Muscle of leg (tissue), 11 donors: ENCODE results near the gene COL5A1. TPM values are rescaled to one million over a fixed set of nuclear protein-coding genes. Genes with fewer than 3 reads are reported as not detected.

Source experiments
- DNase-seq: peaks from one replicate; pipeline ENCODE4 v3.0.0; 2013
- H3K27ac ChIP-seq: one replicate; pipeline ENCODE4 v1.5.1; 2013; ENCODE audit warnings: mild to moderate bottlenecking, low read length, control low read depth
- H3K27me3 ChIP-seq: one replicate; pipeline ENCODE4 v1.6.1; 2013; ENCODE audit warnings: low read length; ENCODE audit not compliant: control insufficient read depth, insufficient read depth
- H3K36me3 ChIP-seq: one replicate; pipeline ENCODE4 v1.6.1; 2013; ENCODE audit warnings: low read length; ENCODE audit not compliant: control insufficient read depth, insufficient read depth
- H3K4me1 ChIP-seq: one replicate; pipeline ENCODE4 v1.6.1; 2013; ENCODE audit warnings: low read length; ENCODE audit not compliant: control insufficient read depth, insufficient read depth
- H3K4me3 ChIP-seq: one replicate; pipeline ENCODE4 v1.5.1; 2013; ENCODE audit warnings: low read length, control low read depth
- H3K9me3 ChIP-seq: replicated peaks from 2 replicates; pipeline ENCODE4 v1.6.1; 2013; ENCODE audit warnings: low read depth, low read length; ENCODE audit not compliant: control insufficient read depth
- WGBS: methylation state at CpG from one replicate; pipeline ENCODE4 v1.1.5; 2013; ENCODE audit warnings: missing lambda C conversion rate; ENCODE audit not compliant: insufficient coverage; 5-methylcytosine and 5-hydroxymethylcytosine counted together
- polyA plus RNA-seq, 8 donors: library from polyadenylated mRNA; unstranded; fragments of 120-200 nt; gene quantifications; one replicate each; pipeline versions ENCODE4 v1.2.1 to v1.2.3, GENCODE V29; 2013; ENCODE audit warnings: inconsistent platforms in 1 of 8, low replicate concordance in 1 of 8; ENCODE audit not compliant: insufficient read length in 8 of 8, insufficient read depth in 1 of 8
- total RNA-seq: library from RNA; stranded (reverse); fragments of 120-200 nt; gene quantifications from one replicate; pipeline ENCODE4 v1.2.4, GENCODE V29; 2013

COL5A1 gene
- total and polyA plus RNA-seq, 9 donors: 293 to 921 (median 564) TPM

DNA sequence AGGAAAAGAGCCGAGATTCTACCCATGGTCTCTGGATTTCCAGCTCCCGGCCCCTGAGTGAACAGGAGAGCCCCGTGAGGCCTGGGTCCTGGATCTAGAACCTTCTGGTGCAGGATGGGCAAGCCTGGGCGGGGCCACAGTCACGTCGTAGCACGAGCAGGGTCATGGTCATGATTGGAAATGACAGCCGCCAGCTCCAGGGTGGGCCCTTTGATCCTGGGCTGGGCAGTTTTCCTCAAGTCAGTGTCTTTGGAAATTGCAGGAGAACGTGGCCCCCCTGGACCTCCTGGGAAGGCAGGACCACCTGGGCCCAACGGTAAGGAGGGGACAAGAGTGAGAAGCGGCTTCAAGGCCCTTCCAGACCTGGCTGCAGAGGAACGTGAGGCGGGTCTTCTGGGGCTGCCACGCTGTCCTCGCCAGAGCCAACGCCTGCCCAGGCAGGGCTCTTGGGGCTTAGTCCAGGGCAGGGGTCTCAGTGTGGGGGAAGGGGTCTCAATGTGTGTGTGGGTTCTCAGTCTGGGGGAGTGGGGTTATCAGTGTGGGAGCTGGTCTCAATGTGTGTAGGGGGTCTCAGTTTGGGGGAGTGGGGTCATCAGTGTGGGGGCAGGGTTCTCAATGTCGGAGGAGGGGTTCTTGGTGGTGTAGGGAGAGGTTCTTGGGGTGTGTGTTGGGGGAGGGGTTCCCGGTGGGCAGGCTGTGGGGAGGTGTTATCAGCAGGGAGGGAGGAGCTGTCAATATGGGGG is 241.6 kb downstream of the COL5A1 start:
- no peak for DNase-seq
- H3K4me1 ChIP-seq: peaks cover 10% of the 10 kb centered on the region
- peaks cover 6% of the 10 kb centered on the region for H3K27me3 ChIP-seq
- H3K27ac ChIP-seq: no peak overlapping the region
- H3K4me3 ChIP-seq: no peak overlapping the region
- H3K36me3 ChIP-seq: no peaks in the 10 kb centered on the region
- 83% methylated on average over 18 of the region's 18 CpGs for WGBS
- H3K9me3 ChIP-seq: no peaks in the 10 kb centered on the region

DNA sequence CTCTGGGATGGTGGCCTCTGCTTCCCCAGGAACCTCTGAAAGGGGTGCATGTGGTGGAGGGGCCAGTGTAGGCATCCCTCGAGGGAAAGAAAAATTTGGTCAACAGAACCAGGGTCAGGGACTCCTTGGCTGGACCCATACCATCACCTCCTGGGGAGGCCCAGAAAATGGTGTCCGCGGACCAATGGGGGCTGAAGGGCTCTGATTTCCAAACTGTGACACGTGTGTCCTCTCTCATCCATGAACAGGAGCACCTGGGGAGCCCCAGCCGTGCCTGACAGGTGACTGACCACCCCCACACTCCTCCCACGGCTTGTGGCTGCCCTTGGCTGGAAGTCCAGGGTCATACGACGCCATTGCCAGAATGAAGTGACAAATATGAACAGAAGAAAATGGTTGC is 242.9 kb downstream of the COL5A1 start:
- H3K27ac ChIP-seq: no peak overlapping the region
- 75% methylated on average over 3 of the region's 8 CpGs for WGBS
- H3K4me3 ChIP-seq: no peak overlapping the region
- peaks cover 6% of the 10 kb centered on the region for H3K27me3 ChIP-seq
- no peak for DNase-seq
- peaks cover 21% of the 10 kb centered on the region for H3K4me1 ChIP-seq
- no peaks in the 10 kb centered on the region for H3K36me3 ChIP-seq
- no peaks in the 10 kb centered on the region for H3K9me3 ChIP-seq

DNA sequence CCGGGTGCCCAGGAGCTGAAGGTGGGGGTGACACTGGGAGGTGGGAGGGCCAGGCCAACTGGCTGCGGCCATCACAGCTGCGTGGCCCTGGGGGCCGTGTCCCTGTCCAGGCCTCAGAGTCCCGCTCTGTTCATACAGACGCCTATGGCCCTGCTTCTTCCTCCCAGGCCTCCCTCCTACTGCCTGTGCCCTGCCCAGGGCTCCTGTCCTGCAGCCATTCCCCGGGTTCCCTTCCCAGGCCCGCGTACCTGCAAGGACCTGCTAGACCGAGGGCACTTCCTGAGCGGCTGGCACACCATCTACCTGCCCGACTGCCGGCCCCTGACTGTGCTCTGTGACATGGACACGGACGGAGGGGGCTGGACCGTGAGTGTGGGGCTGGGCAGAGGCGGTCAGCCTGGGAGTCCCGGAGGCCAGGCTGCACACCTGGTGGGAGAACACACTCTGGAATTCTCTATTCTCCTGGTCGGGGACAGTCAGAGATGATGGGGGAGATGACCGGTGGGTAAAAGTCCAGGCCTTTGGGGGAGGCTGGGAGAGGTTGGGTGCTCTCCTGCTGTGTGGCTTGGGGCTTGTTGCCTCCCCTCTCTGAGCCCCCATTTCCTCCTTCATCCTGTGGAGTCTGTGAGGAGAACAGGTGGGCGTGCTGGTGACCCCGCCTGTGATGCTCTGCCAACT is 243.5 kb downstream of the COL5A1 start:
- peaks cover 25% of the 10 kb centered on the region for H3K4me1 ChIP-seq
- no peak overlapping the region for H3K27ac ChIP-seq
- H3K27me3 ChIP-seq: peaks cover 4% of the 10 kb centered on the region
- no peaks in the 10 kb centered on the region for H3K9me3 ChIP-seq
- no peak for DNase-seq
- H3K36me3 ChIP-seq: no peaks in the 10 kb centered on the region
- WGBS: 88% methylated on average over 15 of the region's 22 CpGs
- no peak overlapping the region for H3K4me3 ChIP-seq

DNA sequence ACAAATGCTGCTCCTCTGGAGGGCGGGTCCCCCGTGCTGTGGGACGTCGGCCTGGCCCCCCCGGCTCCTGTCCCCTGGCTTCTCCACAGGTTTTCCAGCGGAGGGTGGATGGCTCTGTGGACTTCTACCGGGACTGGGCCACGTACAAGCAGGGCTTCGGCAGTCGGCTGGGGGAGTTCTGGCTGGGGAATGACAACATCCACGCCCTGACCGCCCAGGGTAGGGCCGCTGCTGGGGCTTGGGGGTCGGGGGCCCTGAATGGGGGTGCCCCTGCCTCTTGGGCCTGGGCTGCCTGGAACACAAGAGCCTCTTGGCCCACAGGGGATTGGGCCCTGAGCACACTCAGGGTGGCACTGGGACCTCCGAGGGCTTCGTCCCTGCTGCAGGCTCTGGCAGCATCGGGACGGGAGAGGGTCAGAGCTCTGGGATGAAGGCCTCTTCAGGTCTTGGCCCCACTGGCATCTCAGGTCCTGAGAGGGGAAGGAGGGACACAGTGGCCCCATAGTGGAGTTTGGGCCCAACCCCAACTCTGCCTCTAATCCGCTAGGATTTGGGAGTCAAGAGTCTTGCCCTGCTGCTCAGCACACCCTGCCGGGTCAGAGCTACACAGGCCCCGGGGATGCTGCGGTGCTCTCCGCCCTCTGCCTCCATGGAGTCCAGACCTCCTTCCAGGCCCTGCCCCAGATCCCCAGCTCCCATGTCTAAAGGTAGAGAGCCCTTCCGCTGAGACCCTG is 244.2 kb downstream of the COL5A1 start:
- Histone ChIP-seq H3K36me3 (no peaks in the 10 kb centered on the region), H3K4me1 (peaks cover 28% of the 10 kb centered on the region), H3K27ac (no peak overlapping the region), H3K4me3 (no peak overlapping the region), H3K9me3 (no peaks in the 10 kb centered on the region), H3K27me3 (peaks cover 4% of the 10 kb centered on the region)
- no peak for DNase-seq
- 83% methylated on average over 20 of the region's 24 CpGs for WGBS

DNA sequence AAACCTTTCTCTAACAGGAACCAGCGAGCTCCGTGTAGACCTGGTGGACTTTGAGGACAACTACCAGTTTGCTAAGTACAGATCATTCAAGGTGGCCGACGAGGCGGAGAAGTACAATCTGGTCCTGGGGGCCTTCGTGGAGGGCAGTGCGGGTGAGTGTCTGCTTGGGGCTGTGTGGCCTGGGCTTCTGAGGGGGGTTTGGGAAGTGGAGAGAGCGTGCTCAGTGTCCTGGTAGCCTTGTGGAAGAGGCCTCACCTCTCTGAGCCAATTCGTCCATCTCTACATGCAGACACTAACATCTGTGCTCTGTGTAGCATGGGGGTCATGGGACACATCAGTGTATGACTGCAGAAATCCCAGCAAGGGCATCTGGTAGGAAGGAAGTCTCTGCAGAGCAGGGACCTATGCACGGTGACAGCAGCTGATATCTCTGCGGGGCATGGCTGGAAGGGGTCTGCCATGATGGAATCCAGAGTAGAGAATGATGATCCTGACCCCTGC is 244.9 kb downstream of the COL5A1 start:
- Histone ChIP-seq H3K4me3 (no peak overlapping the region), H3K9me3 (no peaks in the 10 kb centered on the region), H3K36me3 (no peaks in the 10 kb centered on the region), H3K27ac (no peak overlapping the region), H3K27me3 (peaks cover 4% of the 10 kb centered on the region), H3K4me1 (peaks cover 32% of the 10 kb centered on the region)
- DNase-seq: no peak
- 90% methylated on average over 6 of the region's 11 CpGs for WGBS

DNA sequence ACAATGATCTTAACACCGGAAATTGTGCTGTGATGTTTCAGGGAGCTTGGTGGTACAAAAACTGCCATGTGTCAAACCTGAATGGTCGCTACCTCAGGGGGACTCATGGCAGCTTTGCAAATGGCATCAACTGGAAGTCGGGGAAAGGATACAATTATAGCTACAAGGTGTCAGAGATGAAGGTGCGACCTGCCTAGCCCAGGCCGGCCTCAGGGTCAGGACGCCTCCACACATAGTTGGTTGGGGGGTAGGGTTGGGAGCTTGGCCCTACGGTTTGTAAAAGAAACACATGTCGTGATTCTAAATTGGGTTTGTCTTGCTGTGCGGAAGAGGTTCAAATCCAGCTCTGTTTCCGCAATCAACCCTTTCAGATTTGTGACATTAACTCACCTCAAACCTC is 245.6 kb downstream of the COL5A1 start:
- DNase-seq: no peak
- H3K9me3 ChIP-seq: no peaks in the 10 kb centered on the region
- WGBS: 87% methylated on average over 10 of the region's 10 CpGs
- H3K36me3 ChIP-seq: no peaks in the 10 kb centered on the region
- peaks cover 39% of the 10 kb centered on the region for H3K4me1 ChIP-seq
- peaks cover 4% of the 10 kb centered on the region for H3K27me3 ChIP-seq
- no peak overlapping the region for H3K4me3 ChIP-seq
- H3K27ac ChIP-seq: no peak overlapping the region

DNA sequence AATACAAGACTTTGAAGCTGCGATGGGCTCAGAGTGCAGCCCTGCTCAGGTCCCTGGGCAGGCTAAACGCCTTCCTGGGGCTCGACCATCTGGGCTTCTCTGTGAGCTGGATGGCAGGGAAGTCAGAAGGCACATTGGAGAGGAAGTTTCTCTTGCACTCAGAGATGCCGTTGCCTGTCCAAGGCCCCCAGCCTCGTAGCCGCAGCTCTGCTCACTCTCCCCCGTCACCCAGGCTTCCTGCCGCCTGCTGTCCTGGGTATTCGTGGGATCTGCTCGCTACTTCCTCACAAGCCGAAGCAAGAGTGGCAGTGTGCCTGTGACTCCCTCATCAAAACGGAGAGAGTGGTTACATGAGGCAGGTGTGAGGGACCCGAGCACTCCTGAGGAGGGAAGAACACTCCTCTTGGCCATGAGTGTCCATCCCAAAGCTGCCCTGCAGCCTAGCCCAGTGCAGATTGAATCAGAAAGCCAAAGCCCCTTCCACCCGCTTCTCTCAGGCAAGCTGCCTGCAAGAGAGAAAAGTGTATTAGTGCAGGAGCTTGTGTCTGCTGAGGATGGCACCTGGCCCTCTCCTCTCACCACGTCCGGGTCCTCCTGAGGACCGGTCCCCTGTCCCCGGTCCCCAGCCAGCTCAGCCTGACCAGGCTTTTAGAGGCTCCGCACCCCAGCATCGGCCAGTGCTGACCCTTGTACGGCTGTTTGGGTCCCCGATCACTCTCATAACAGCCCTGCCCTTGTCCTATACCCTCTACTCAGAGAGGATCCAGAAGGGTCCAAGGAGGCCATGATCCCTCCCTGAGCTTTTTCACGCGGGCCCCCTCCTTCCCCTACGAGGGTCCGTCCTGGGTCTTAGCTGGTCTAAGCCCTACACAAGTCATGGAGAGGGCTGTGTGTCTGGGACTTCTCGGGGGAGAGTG is 246.3 kb downstream of the COL5A1 start:
- Histone ChIP-seq H3K9me3 (no peaks in the 10 kb centered on the region), H3K4me1 (peaks cover 43% of the 10 kb centered on the region), H3K27ac (peak overlapping the region; percentile 35), H3K27me3 (no peaks in the 10 kb centered on the region), H3K36me3 (no peaks in the 10 kb centered on the region), H3K4me3 (no peak overlapping the region)
- DNase-seq: no peak
- WGBS: 53% methylated on average over 18 of the region's 27 CpGs

DNA sequence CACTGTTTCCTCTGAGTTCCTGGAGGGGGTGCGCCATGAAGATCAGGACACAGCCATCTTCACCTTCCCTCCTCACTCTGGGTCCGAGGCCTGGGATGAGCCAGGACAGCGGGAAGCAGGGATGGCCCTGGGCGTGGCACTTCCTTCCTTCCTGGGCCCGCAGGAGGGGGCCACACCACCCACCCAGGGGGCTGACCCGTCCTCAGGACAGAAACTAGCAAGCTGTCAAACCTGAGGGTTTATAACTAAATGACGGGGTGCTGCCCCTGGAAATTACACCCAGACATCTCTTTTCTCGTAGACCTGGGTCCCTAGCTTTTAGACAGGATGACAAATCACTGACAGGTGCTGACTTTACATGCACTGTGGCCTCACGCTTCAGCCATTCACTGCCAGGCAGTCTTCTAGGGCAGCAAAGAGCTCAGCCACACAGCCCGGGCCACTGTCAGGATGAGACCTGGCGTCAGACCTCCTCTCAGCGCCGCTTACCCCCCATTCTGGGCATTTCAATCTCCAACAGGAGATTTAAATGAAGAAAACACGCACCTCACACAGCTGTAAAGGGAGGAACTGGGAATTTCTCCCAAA is 247.1 kb downstream of the COL5A1 start:
- H3K4me3 ChIP-seq: no peak overlapping the region
- H3K27me3 ChIP-seq: no peaks in the 10 kb centered on the region
- peak; percentile 73 for DNase-seq
- no peaks in the 10 kb centered on the region for H3K36me3 ChIP-seq
- no peaks in the 10 kb centered on the region for H3K9me3 ChIP-seq
- peak overlapping the region; percentile 59 for H3K27ac ChIP-seq
- 71% methylated on average over 11 of the region's 14 CpGs for WGBS
- peaks cover 43% of the 10 kb centered on the region for H3K4me1 ChIP-seq

DNA sequence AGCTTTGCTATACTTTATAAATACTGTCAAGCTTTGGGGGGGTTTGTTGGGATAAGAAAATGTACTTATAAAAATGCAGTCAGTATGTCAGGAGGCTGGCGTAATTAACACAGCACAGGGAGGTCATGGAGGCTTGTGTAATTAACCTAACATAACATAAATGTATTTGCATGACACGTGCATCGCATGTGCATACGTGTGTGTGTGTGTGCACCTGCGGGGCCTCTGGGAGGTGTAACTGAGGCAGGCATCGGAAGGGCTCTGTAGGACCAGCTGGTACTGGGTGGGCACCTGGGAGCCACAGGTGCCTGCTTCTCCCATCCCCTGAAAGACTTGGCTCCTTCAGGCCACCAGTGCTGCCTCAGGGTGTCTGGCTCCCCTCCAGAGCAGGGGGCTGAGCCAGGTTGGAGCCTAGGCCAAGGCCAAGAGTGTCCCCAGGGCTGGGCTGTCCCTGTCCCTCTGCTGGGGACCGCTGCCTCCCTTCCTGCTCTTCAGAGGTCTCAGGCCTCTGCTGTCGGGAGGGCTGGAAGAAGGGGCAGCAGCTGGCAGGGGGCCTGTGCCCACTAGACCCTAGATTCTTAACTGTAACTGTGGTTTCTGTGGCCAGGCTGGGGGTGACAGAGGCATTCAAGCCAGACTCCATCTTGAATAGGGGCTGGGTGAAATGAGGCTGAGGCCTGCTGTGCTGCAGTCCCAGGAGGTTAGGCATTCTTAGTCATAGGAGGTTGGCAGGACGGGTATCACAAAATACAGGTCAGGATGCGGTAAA is 248.0 kb downstream of the COL5A1 start:
- H3K4me3 ChIP-seq: no peak overlapping the region
- peaks cover 43% of the 10 kb centered on the region for H3K4me1 ChIP-seq
- no peaks in the 10 kb centered on the region for H3K9me3 ChIP-seq
- no peaks in the 10 kb centered on the region for H3K27me3 ChIP-seq
- peak overlapping the region; percentile 59 for H3K27ac ChIP-seq
- no peak for DNase-seq
- H3K36me3 ChIP-seq: no peaks in the 10 kb centered on the region
- 94% methylated on average over 5 of the region's 10 CpGs for WGBS
